ENCODE measurements around the gene C17orf114.
A peak's percentile ranks its signal among the peaks of the same experiment; 100 is the strongest.

The C17orf114 gene

DNA sequence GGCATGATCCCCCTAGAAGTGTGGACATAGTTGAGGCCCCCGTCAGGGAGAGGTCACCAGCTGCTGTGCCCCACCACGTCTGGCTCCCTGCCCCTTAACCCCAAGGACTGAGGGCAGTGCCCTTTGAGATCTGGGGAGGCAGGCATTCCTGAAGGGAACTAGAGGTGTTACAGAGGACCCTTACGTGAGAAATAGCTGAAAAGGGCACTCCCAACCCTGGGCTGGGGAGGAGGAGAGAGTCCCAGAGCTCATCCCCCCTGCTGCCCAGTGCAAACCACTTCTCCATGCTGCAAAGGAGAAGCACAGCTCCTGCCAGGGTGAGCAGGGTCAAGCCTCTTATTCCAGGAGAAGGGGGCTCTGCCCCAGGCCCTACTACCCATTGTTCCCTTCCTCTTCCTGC is 20.7 kb upstream of the C17orf114 start:
- no peak for DNase-seq

- DNase-seq = no peak
Observed at GRCh38 chr17:4818276-4818675, 16.1 kb upstream of the C17orf114 start.

- DNase-seq = no peak
Observed at GRCh38 chr17:4816826-4817225, 14.7 kb upstream of the C17orf114 start.

- DNase-seq = no peak
Observed at GRCh38 chr17:4815043-4815675, 13.0 kb upstream of the C17orf114 start.

- no peak for DNase-seq
Observed at GRCh38 chr17:4812690-4813089, 10.6 kb upstream of the C17orf114 start.

GRCh38 chr17:4811471-4811870 is 9.3 kb upstream of the C17orf114 start:
- DNase-seq = no peak

GRCh38 chr17:4810696-4811290 is 8.7 kb upstream of the C17orf114 start:
- no peak for DNase-seq

DNA sequence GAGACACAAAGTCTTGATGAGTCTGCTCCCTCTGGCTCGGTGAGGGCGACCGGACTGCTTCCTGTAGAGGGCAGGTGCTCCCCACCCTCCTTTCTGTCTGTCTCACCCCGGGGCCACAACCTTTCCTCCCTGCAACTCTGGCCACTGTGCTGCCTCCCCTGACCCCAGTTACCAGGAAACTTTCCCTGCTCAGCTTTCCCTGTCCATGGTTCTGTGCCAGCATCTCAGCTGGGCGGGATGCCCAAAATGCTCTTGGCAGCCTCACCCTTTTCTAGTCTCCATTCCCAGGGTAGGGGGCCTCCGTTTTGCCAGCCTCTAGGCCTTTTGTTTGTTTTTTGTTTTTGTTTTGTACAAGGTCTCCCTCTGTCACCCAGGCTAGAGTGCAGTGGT is 6.2 kb upstream of the C17orf114 start:
- no peak for DNase-seq

DNA sequence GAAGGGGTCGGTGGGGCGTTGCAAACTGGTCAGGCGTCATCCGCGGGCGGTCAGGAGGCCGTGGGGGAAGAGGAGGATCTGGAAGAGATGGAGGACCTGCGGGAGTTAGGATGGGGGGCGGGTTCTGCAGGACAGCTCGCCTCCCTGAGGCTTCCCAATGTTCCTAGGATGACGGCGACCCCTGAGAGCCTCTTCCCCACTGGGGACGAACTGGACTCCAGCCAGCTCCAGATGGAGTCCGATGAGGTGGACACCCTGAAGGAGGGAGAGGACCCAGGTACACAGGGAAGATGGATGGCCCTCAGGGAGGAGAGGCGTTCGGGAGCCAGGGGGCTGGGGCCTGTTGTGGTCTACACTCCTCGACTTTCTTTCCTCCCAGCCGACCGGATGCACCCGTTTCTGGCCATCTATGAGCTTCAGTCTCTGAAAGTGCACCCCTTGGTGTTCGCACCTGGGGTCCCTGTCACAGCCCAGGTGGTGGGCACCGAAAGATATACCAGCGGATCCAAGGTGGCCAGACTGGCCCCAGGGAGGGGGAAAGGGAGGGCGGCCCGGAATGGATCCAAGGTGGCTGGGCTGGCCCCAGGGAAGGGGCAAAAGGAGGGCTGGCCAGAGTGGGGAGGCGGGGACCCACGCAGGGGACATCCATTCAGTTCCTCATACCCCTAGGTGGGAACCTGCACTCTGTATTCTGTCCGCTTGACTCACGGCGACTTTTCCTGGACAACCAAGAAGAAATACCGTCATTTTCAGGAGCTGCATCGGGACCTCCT is 5.7 kb upstream of the C17orf114 start:
- no peak for DNase-seq

- peak; percentile 45 for DNase-seq
Observed at GRCh38 chr17:4806777-4807604, 4.9 kb upstream of the C17orf114 start, which contains the start of gene PLD2. Gene PLD2 (plus strand): TSS chr17:4807152. CDS start chr17:4807773, 621 bp downstream.

GRCh38 chr17:4806456-4806776 is 4.3 kb upstream of the C17orf114 start:
- no peak for DNase-seq

GRCh38 chr17:4800462-4801196 is 1.5 kb downstream of the C17orf114 start:
- peak; percentile 3 for DNase-seq

GRCh38 chr17:4796552-4796920 is 5.6 kb downstream of the C17orf114 start:
- DNase-seq = peak; percentile 3

- no peak for DNase-seq
Observed at GRCh38 chr17:4795168-4795567, 7.0 kb downstream of the C17orf114 start.

DNA sequence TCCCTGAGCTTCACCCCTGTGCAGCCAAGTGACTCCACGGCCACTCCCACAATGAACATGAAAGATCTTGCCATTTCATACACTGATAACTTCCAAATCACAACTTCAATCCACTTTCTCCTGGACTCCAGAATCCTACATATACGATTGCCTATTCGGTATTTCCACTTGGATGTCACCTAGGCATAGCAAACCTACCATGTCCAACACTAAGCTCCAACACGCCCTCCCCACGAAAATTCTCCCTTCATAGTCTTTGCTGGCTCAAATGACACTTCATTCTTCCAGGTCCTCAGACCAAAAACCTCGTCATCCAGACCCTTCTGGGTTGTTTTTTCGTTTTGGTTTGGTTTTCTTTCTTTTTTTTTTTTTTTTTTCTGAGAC is 11.4 kb downstream of the C17orf114 start:
- DNase-seq = no peak

DNA sequence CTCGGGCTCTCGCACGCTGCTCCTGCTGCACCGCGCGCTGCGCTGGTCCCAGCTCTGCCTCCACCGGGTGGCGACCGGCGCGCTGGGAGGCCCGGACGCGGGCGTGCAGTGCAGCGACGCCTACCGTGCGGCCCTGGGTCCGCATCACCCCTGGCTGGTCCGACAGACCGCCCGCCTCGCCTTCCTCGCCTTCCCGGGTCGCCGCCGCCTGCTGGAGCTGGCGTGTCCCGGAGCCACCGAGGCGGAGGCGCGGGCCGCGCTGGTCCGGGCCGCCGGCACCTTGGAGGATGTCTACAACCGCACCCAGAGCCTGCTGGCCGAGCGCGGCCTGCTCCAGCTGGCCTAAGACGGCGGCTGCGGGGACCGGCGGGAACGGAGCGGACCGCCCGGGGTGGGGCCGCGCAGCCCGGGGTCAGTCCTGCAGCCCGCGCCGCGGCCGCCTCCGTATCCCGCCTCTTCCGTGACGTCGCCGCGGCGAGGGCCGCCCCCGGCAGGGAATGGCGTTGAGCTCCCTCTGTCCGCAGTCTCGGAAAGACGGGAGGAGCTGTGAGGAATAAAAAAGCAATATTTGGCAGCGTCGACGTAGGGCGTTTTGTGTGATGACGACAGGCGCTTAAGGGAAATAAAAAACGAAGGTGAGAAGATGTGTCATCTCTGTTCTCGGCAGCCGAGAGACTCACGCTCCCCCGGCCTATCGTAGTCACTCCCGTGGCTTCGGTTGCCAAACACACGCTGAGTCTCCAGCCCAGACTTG is 12.0 kb downstream of the C17orf114 start:
- DNase-seq = peak; percentile 63

DNA sequence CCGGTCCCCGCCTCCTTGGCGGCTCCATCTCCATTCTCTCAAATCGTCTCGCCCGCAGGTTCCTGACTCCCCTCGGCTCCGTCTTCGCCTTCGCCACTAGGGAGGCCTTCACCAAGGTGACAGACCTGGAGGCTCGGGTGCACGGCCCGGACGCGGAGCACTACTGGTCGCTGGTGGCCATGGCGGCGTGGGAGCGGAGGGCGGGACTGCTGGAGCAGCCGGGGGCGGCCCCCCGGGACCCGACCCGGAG is 12.5 kb downstream of the C17orf114 start:
- DNase-seq = peak; percentile 22

DNA sequence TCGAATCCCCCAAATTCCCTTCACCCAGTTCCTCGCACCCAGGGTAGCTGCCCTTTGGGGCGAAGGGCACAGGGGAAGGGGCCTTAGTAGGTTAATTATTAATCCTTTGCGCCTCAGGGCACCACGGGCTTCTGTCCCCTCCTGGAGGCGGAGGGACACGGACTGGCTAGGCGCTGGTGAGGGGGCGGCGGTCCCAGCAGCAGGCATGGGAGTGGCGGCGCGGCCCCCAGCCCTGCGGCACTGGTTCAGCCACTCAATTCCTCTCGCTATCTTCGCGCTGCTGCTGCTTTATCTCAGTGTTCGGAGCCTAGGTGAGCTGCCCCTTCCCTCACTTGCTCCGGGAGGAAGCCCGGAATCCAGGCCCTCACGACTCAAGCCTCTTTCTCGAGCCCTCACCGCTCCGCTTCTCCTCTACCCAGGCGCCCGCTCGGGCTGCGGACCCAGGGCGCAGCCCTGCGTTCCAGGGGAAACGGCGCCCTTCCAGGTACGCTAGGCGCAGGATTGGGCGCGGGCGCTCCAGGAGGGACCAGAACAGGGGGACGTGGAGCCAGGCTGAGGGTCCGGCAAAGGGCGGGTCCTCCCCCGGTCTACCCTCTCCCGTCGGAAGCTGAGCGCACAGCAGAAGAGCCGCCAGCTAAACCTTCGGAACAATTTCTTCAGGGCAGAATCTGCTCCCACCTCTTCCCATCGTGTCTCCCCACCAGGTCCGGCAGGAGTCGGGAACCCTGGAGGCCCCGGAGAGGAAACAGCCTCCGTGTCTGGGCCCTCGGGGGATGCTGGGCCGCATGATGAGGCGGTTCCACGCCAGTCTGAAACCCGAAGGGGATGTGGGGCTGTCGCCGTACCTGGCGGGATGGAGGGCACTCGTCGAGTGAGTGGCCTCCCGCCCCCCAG is 13.1 kb downstream of the C17orf114 start, which contains the start of gene GLTPD2:
Gene GLTPD2 (plus strand): TSS at position 158 of the 894 bp plus-strand sequence. CDS start 48 bp downstream, at position 206.
- DNase-seq = no peak

DNA sequence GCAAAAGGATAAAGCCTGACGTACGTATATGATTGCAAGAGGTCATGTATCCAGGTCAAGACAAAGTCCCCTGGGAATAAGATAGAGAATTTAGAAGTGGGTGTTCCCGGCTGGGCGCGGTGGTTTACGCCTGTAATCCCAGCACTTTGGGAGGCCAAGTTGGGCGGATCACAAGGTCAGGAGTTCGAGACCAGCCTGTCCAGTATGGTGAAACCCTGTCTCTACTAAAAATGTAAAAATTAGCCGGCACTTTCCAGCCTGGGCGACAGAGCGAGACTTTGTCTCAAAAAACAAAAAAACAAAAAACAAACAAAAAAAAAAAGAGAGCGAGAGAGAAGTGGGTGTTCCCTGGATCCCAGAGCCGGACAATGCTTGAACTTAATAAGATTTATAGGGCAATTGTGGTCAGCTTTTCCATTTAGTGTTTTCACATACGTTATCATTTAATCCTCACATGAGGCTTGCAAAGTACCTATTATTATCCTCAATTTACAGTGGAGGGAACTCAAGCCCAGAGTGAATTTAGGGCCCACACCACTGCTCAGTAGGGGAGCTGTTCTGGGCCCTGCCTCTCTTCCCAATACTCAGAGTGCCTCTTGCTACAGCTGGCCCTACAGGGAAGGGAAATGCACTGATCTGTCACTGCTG is 13.8 kb downstream of the C17orf114 start:
- DNase-seq = peak; percentile 64

- no peak for DNase-seq
Observed at GRCh38 chr17:4786516-4786915, 15.6 kb downstream of the C17orf114 start.

DNA sequence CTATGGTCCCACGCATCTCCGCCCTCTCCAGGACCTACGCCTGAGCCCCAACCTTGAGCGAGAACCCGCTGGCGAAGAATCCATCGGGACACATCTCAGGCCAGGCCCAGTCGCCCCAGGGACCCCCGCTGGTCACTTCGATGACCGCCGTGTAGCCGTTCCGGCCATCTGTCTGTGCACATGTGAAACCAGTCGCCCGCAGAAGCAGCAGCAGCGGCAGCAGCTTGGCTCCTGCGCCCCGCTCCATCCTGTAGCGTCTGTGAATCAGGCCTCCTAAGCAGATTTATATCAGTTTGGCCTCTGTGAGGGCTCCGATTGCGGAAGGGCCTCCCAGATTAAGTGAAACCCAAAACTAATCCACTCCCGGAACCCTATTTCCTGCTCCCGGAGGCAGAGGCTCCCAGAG is 16.0 kb downstream of the C17orf114 start, which contains the start of gene VMO1:
Gene VMO1 (minus strand): TSS at position 259 of the 406 bp plus-strand sequence. CDS start 12 bp downstream, at position 247.
- DNase-seq = no peak

Data from NCI-H2227 treated with DMSO at 0.1 percent for 48 hours (cell line).